ENCODE data around the gene SHLD1.

- TF ChIP-seq CTCF (conservative IDR thresholded peaks at IDR 0.05) (no peak), EZH2 (IDR thresholded peaks at IDR 0.05; ENCODE audit: low read depth) (no peak)
These were observed 43.4 kb upstream of the SHLD1 start for GRCh38 chr20:5706797-5707196.

All from PC-9 (cell line).